Measurements from ENCODE around the gene HSD17B14.
"Not testable (repeated sequence)": the region's sequence is repeated elsewhere in the genome, so short reads cannot be mapped to it uniquely, and the experiment has no call there.

DNA sequence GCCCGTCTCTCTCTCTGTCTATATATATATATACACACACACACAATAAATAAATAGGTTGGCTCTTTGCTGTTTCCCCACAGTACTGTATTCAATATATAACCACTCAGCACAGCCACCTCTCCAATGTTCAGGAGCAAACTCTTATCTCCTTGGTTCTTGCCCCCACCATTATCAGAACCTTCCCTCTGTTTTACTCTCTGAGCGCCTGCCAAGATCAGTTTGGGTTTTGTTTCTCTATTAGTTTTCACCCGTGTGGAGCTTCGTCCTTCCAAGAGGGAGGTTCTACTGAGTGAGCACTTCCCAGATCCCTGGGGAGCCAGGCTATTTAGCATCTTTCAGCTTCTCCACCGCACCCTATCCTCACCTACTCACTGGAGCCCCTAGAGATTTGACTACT, 70.5 kb downstream of the HSD17B14 start:
- not testable (repeated sequence) for TF ChIP-seq EZH2 (IDR thresholded peaks at IDR 0.05); EZH2phosphoT487 (IDR thresholded peaks at IDR 0.05; ENCODE audit: borderline replicate concordance); POLR2AphosphoS5 (IDR thresholded peaks at IDR 0.05; ENCODE audit: low read depth, low read length); POLR2A (IDR thresholded peaks at IDR 0.05; ENCODE audit: borderline replicate concordance, extremely low read depth, insufficient read depth, insufficient read length); SP1 (IDR thresholded peaks at IDR 0.05; ENCODE audit: low read depth); RAD21 (IDR thresholded peaks at IDR 0.05; ENCODE audit: low read depth); SRF (IDR thresholded peaks at IDR 0.05; ENCODE audit: low read depth)
- TF ChIP-seq, protein P1, sequence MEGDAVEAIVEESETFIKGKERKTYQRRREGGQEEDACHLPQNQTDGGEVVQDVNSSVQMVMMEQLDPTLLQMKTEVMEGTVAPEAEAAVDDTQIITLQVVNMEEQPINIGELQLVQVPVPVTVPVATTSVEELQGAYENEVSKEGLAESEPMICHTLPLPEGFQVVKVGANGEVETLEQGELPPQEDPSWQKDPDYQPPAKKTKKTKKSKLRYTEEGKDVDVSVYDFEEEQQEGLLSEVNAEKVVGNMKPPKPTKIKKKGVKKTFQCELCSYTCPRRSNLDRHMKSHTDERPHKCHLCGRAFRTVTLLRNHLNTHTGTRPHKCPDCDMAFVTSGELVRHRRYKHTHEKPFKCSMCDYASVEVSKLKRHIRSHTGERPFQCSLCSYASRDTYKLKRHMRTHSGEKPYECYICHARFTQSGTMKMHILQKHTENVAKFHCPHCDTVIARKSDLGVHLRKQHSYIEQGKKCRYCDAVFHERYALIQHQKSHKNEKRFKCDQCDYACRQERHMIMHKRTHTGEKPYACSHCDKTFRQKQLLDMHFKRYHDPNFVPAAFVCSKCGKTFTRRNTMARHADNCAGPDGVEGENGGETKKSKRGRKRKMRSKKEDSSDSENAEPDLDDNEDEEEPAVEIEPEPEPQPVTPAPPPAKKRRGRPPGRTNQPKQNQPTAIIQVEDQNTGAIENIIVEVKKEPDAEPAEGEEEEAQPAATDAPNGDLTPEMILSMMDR (IDR thresholded peaks at IDR 0.05 in 2 of 3, conservative IDR thresholded peaks at IDR 0.05 in 1 of 3; ENCODE audit: borderline replicate concordance in 1 of 3, insufficient read depth in 1 of 3, low read depth in 2 of 3, low read length in 2 of 3), result not testable (repeated sequence)
- TF ChIP-seq, protein P2, sequence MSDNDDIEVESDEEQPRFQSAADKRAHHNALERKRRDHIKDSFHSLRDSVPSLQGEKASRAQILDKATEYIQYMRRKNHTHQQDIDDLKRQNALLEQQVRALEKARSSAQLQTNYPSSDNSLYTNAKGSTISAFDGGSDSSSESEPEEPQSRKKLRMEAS (IDR thresholded peaks at IDR 0.05), result not testable (repeated sequence)
- TF ChIP-seq, protein P3, sequence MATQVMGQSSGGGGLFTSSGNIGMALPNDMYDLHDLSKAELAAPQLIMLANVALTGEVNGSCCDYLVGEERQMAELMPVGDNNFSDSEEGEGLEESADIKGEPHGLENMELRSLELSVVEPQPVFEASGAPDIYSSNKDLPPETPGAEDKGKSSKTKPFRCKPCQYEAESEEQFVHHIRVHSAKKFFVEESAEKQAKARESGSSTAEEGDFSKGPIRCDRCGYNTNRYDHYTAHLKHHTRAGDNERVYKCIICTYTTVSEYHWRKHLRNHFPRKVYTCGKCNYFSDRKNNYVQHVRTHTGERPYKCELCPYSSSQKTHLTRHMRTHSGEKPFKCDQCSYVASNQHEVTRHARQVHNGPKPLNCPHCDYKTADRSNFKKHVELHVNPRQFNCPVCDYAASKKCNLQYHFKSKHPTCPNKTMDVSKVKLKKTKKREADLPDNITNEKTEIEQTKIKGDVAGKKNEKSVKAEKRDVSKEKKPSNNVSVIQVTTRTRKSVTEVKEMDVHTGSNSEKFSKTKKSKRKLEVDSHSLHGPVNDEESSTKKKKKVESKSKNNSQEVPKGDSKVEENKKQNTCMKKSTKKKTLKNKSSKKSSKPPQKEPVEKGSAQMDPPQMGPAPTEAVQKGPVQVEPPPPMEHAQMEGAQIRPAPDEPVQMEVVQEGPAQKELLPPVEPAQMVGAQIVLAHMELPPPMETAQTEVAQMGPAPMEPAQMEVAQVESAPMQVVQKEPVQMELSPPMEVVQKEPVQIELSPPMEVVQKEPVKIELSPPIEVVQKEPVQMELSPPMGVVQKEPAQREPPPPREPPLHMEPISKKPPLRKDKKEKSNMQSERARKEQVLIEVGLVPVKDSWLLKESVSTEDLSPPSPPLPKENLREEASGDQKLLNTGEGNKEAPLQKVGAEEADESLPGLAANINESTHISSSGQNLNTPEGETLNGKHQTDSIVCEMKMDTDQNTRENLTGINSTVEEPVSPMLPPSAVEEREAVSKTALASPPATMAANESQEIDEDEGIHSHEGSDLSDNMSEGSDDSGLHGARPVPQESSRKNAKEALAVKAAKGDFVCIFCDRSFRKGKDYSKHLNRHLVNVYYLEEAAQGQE (IDR thresholded peaks at IDR 0.05; ENCODE audit: low read depth), result not testable (repeated sequence)

All from HCT116 (cell line).